Gastroesophageal sphincter (tissue), 4 donors: ENCODE measurements around the gene TGIF1. TPM values are rescaled to one million over a fixed set of nuclear protein-coding genes. Genes with fewer than 3 reads are reported as not detected.

Experiments used
- ATAC-seq: fragments of 150-250 bp; one replicate; pipeline ENCODE4 v1.9.1; 2016; ENCODE audit warnings: mild to moderate bottlenecking, moderate library complexity
- H3K27ac ChIP-seq, 4 donors: fragments of 200-600 bp; sonication (generic) in 3 of 4; 1 replicate in 3 of 4; 2 replicates in 1 of 4; pipeline ENCODE4 v1.5.1; 2016 to 2019
- H3K27me3 ChIP-seq: fragments of 200-600 bp; sonication (generic); one replicate; pipeline ENCODE4 v1.5.1; 2019
- H3K36me3 ChIP-seq, 2 donors: fragments of 200-600 bp; sonication (generic); one replicate each; pipeline ENCODE4 v1.5.1; 2019; ENCODE audit warnings: control low read depth in 1 of 2
- H3K4me1 ChIP-seq, 3 donors: fragments of 200-600 bp; sonication (generic); 1 replicate in 2 of 3; 2 replicates in 1 of 3; pipeline ENCODE4 v1.5.1; 2016 to 2019; ENCODE audit warnings: control low read depth in 2 of 3
- H3K4me3 ChIP-seq, 2 donors: fragments of 200-600 bp; sonication (generic); one replicate each; pipeline ENCODE4 v1.5.1; 2019; ENCODE audit warnings: mild to moderate bottlenecking in 1 of 2, moderate library complexity in 1 of 2
- H3K9me3 ChIP-seq, 3 donors: fragments of 200-600 bp; sonication (generic); one replicate each; pipeline ENCODE4 v1.5.1; 2017 to 2019; ENCODE audit warnings: control low read depth in 2 of 3
- CTCF ChIP-seq, 4 experiments: fragments of 200-600 bp in 2 of 4; fragments of 450-650 bp in 2 of 4; sonication (generic) in 1 of 4; IDR thresholded peaks; one replicate each; pipeline ENCODE4 v1.5.1; 2017 to 2019; ENCODE audit warnings: antibody characterized with exemption in 4 of 4, mild to moderate bottlenecking in 2 of 4, moderate library complexity in 2 of 4
- EP300 ChIP-seq: sonication (generic); formaldehyde crosslinking; IDR thresholded peaks from one replicate; pipeline ENCODE4 v1.6.1; 2017; ENCODE audit warnings: antibody characterized with exemption, mild to moderate bottlenecking
- POLR2A ChIP-seq, 2 donors: fragments of 450-650 bp; IDR thresholded peaks; one replicate each; pipeline ENCODE4 v1.6.1; 2017; ENCODE audit warnings: antibody characterized with exemption in 2 of 2, mild to moderate bottlenecking in 2 of 2, moderate library complexity in 1 of 2
- POLR2AphosphoS5 ChIP-seq: sonication (generic); formaldehyde crosslinking; IDR thresholded peaks from one replicate; pipeline ENCODE4 v1.6.1; 2017; ENCODE audit warnings: antibody characterized with exemption
- WGBS, 2 donors: methylation state at CpG; one replicate each; pipeline ENCODE4 v1.1.5; 2018; ENCODE audit warnings: low coverage in 1 of 2; 5-methylcytosine and 5-hydroxymethylcytosine counted together
- total RNA-seq, 4 donors: library from RNA; depleted of rRNA; stranded (reverse); fragments of >200 nt; gene quantifications; one replicate each; pipeline ENCODE4 v1.1.0, GENCODE V29; 2016

Gene TGIF1
- total RNA-seq, 4 donors from 2014 or later = 55.5 to 95.8 (median 77.0) TPM

GRCh38 chr18:3494245-3494526 lies 44.2 kb downstream of the TGIF1 start:
- peaks cover 4% of the 10 kb centered on the region for H3K27me3 ChIP-seq
- H3K9me3 ChIP-seq = no peaks in the 10 kb centered on the region
- H3K27ac ChIP-seq = no peak overlapping the region
- WGBS, 2 donors = 88 to 94% methylated on average over 4 of the region's 4 CpGs
- TF ChIP-seq POLR2A (IDR thresholded peaks at IDR 0.05) (no peak), POLR2AphosphoS5 (no peak), EP300 (no peak), CTCF (IDR thresholded peaks at IDR 0.05) (no peak)
- H3K4me3 ChIP-seq = no peak overlapping the region
- no peak for ATAC-seq
- peaks cover 0 to 6% (median 0%) of the 10 kb centered on the region in 3 donors for H3K4me1 ChIP-seq
- no peaks in the 10 kb centered on the region for H3K36me3 ChIP-seq

- no peak overlapping the region for H3K27ac ChIP-seq
- peaks cover 0 to 10% (median 3%) of the 10 kb centered on the region in 3 donors for H3K4me1 ChIP-seq
- no peaks in the 10 kb centered on the region for H3K9me3 ChIP-seq
- 89 to 93% methylated on average over 5 of the region's 5 CpGs for WGBS, 2 donors
- no peak for ATAC-seq
- peaks cover 8% of the 10 kb centered on the region for H3K27me3 ChIP-seq
- no peaks in the 10 kb centered on the region for H3K36me3 ChIP-seq
- no peak for TF ChIP-seq CTCF (IDR thresholded peaks at IDR 0.05)
- TF ChIP-seq POLR2A (IDR thresholded peaks at IDR 0.05) = no peak
- H3K4me3 ChIP-seq = no peak overlapping the region
Measured at GRCh38 chr18:3494569-3494968, 44.6 kb downstream of the TGIF1 start.

GRCh38 chr18:3495691-3496430 lies 45.9 kb downstream of the TGIF1 start:
- no peaks in the 10 kb centered on the region for H3K9me3 ChIP-seq
- no peaks in the 10 kb centered on the region for H3K36me3 ChIP-seq
- no peak overlapping the region for H3K27ac ChIP-seq
- ATAC-seq = no peak
- H3K4me3 ChIP-seq = no peak overlapping the region
- peaks cover 0 to 15% (median 3%) of the 10 kb centered on the region in 3 donors for H3K4me1 ChIP-seq
- WGBS, 2 donors = 82 to 93% methylated on average over 7 of the region's 7 CpGs
- TF ChIP-seq EP300 = no peak
- H3K27me3 ChIP-seq = peaks cover 21% of the 10 kb centered on the region

- peak; percentile 61 for ATAC-seq
- Histone ChIP-seq H3K36me3 (no peaks in the 10 kb centered on the region), H3K4me3 (peak overlapping the region; percentile 27 to 53), H3K9me3 (no peaks in the 10 kb centered on the region), H3K27ac (peak overlapping the region in 1 of 4 donors; percentile 41), H3K27me3 (peaks cover 34% of the 10 kb centered on the region), H3K4me1 (peaks cover 0 to 15% (median 3%) of the 10 kb centered on the region in 3 donors)
- TF ChIP-seq POLR2A (IDR thresholded peaks at IDR 0.05) = no peak
- no peak for TF ChIP-seq EP300
- TF ChIP-seq CTCF (IDR thresholded peaks at IDR 0.05) = no peak
- no peak for TF ChIP-seq POLR2AphosphoS5
- 38% methylated on average over 18 of the region's 58 CpGs; no CpG with 5 or more reads in 1 of the 2 donors for WGBS, 2 donors
Measured at GRCh38 chr18:3498698-3499471, 48.9 kb downstream of the TGIF1 start.

GRCh38 chr18:3499501-3499900 lies 49.5 kb downstream of the TGIF1 start:
- Histone ChIP-seq H3K36me3 (no peaks in the 10 kb centered on the region), H3K4me1 (peaks cover 0 to 15% (median 3%) of the 10 kb centered on the region in 3 donors), H3K27me3 (peaks cover 34% of the 10 kb centered on the region), H3K27ac (no peak overlapping the region), H3K9me3 (no peaks in the 10 kb centered on the region), H3K4me3 (peak overlapping the region in 1 of 2 donors; percentile 53)
- ATAC-seq = no peak
- TF ChIP-seq CTCF (IDR thresholded peaks at IDR 0.05) (no peak), EP300 (no peak), POLR2AphosphoS5 (no peak), POLR2A (IDR thresholded peaks at IDR 0.05) (no peak)
- 2 to 7% methylated on average over 6 of the region's 10 CpGs for WGBS, 2 donors
